ENCODE results near the gene GPR160. TPM values are rescaled to one million over a fixed set of nuclear protein-coding genes. Genes with fewer than 3 reads are reported as not detected.

Gene GPR160
- total RNA-seq, 2 donors from 2014 or later = 56.4 to 78.4 TPM

GRCh38 chr3:170096342-170096741, 58.5 kb downstream of the GPR160 start:
- intact Hi-C loops (cut with DNase I) = loop anchor here (10.0 kb wide), 1 partner anchor 122 kb away; no protein-coding TSS in a partner anchor
- Histone ChIP-seq H3K9me3 (no peaks in the 10 kb centered on the region), H3K4me1 (no peaks in the 10 kb centered on the region), H3K4me3 (no peak overlapping the region), H3K27ac (no peak overlapping the region), H3K27me3 (no peaks in the 10 kb centered on the region), H3K9ac (ENCODE audit: low read depth in 2 of 2, low read length in 2 of 2) (no peak overlapping the region), H3K36me3 (peaks cover 16% of the 10 kb centered on the region)
- no peak for TF ChIP-seq CTCF (IDR thresholded peaks at IDR 0.05)
- DNase-seq = no peak

- peaks cover 9% of the 10 kb centered on the region for H3K36me3 ChIP-seq
- no peak overlapping the region for H3K9ac ChIP-seq (ENCODE audit: low read depth in 2 of 2, low read length in 2 of 2)
- intact Hi-C loops (cut with DNase I) = loop anchor here (10.0 kb wide), 1 partner anchor 124 kb away; no protein-coding TSS in a partner anchor
- H3K4me3 ChIP-seq = no peak overlapping the region
- TF ChIP-seq CTCF (IDR thresholded peaks at IDR 0.05) = no peak
- no peak overlapping the region for H3K27ac ChIP-seq
- H3K27me3 ChIP-seq = no peaks in the 10 kb centered on the region
- no peak for DNase-seq
- H3K9me3 ChIP-seq = no peaks in the 10 kb centered on the region
- no peaks in the 10 kb centered on the region for H3K4me1 ChIP-seq
Observed at GRCh38 chr3:170098753-170099152, 61.0 kb downstream of the GPR160 start.

GRCh38 chr3:170100944-170101343, 63.1 kb downstream of the GPR160 start:
- H3K9ac ChIP-seq (ENCODE audit: low read depth in 2 of 2, low read length in 2 of 2) = no peak overlapping the region
- DNase-seq = no peak
- no peaks in the 10 kb centered on the region for H3K9me3 ChIP-seq
- H3K4me3 ChIP-seq = no peak overlapping the region
- no peak overlapping the region for H3K27ac ChIP-seq
- no peaks in the 10 kb centered on the region for H3K4me1 ChIP-seq
- H3K27me3 ChIP-seq = no peaks in the 10 kb centered on the region
- intact Hi-C loops (cut with DNase I) = loop anchor here (10.0 kb wide), 1 partner anchor 74 kb away; no protein-coding TSS in a partner anchor
- TF ChIP-seq CTCF (IDR thresholded peaks at IDR 0.05) = no peak
- H3K36me3 ChIP-seq = peaks cover 9% of the 10 kb centered on the region

- no peak overlapping the region for H3K9ac ChIP-seq (ENCODE audit: low read depth in 2 of 2, low read length in 2 of 2)
- H3K9me3 ChIP-seq = no peaks in the 10 kb centered on the region
- H3K27me3 ChIP-seq = no peaks in the 10 kb centered on the region
- TF ChIP-seq CTCF (IDR thresholded peaks at IDR 0.05) = no peak
- no peaks in the 10 kb centered on the region for H3K36me3 ChIP-seq
- no peak overlapping the region for H3K27ac ChIP-seq
- H3K4me3 ChIP-seq = no peak overlapping the region
- intact Hi-C loops (cut with DNase I) = loop anchor here (10.0 kb wide), 1 partner anchor 72 kb away; no protein-coding TSS in a partner anchor
- H3K4me1 ChIP-seq = no peaks in the 10 kb centered on the region
- DNase-seq = no peak
Observed at GRCh38 chr3:170102431-170102830, 64.6 kb downstream of the GPR160 start.

DNA sequence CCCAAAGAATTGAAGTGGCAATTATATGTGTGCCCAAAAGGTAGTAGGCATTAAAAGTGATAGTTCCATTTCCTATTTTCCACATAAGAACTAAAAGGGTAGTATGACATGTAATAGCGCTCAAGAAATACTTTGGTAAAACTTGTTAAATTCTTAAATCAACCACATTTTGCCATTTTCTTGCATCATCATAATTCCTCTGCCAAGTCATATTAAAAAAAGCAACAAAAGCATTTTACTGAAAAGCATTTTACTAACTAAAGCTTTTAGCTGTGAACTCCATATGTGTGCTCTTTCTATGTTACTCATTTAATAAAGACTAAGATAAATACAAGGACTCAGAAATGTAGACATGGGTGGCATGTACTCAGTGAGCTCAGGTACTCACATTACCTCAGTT, 70.1 kb downstream of the GPR160 start:
- no peaks in the 10 kb centered on the region for H3K4me1 ChIP-seq
- H3K9me3 ChIP-seq = no peaks in the 10 kb centered on the region
- H3K27me3 ChIP-seq = no peaks in the 10 kb centered on the region
- no peak overlapping the region for H3K9ac ChIP-seq (ENCODE audit: low read depth in 2 of 2, low read length in 2 of 2)
- no peak overlapping the region for H3K4me3 ChIP-seq
- intact Hi-C loops (cut with DNase I) = loop anchor here (10.0 kb wide), 1 partner anchor 67 kb away; no protein-coding TSS in a partner anchor
- TF ChIP-seq CTCF (IDR thresholded peaks at IDR 0.05) = no peak
- no peak for DNase-seq
- peaks cover 4% of the 10 kb centered on the region for H3K36me3 ChIP-seq
- no peak overlapping the region for H3K27ac ChIP-seq
